DND-41 (cell line): ENCODE data around the gene DLGAP1.

Experiments
- ATAC-seq: fragments of 200-7000 bp; cut with Tn5 transposase; 3 replicates; pipeline ENCODE4 v1.9.1; 2021; ENCODE audit warnings: low read depth; ENCODE audit not compliant: insufficient read depth
- DNase-seq: peaks from one replicate; pipeline ENCODE4 v3.0.0-alpha.2; 2020
- H2AFZ ChIP-seq: 2 replicates; pipeline ENCODE4 v1.6.0; 2012; ENCODE audit warnings: low read depth, low read length
- H3K27ac ChIP-seq: 2 replicates; pipeline ENCODE4 v1.5.1; 2012; ENCODE audit warnings: low read length, inconsistent platforms
- H3K27me3 ChIP-seq: fragments of 200-600 bp; sonication (generic); 2 replicates; pipeline ENCODE4 v1.6.0; 2012; ENCODE audit warnings: low read length, mild to moderate bottlenecking, inconsistent platforms; ENCODE audit not compliant: insufficient read depth, poor library complexity
- H3K36me3 ChIP-seq: 2 replicates; pipeline ENCODE4 v1.5.1; 2012; ENCODE audit warnings: low read length, inconsistent platforms; ENCODE audit not compliant: insufficient read depth
- H3K4me1 ChIP-seq: 2 replicates; pipeline ENCODE4 v1.5.1; 2012; ENCODE audit warnings: mild to moderate bottlenecking, low read length; ENCODE audit not compliant: insufficient read depth
- H3K4me2 ChIP-seq: 2 replicates; pipeline ENCODE4 v1.6.0; 2012; ENCODE audit warnings: mild to moderate bottlenecking, moderate library complexity, low read length, inconsistent platforms; ENCODE audit not compliant: insufficient read depth
- H3K4me3 ChIP-seq, 2 experiments: fragments of 200-600 bp in 1 of 2; shearing (Covaris generic) in 1 of 2; 2 replicates each; pipeline ENCODE4 v1.5.1; 2012 to 2016; ENCODE audit warnings: inconsistent platforms in 2 of 2, low read length in 2 of 2, mild to moderate bottlenecking in 2 of 2, low read depth in 1 of 2, moderate library complexity in 1 of 2
- H3K79me2 ChIP-seq: 2 replicates; pipeline ENCODE4 v1.6.0; 2012; ENCODE audit warnings: low read length, inconsistent platforms; ENCODE audit not compliant: insufficient read depth
- H3K9ac ChIP-seq: 2 replicates; pipeline ENCODE4 v1.6.0; 2012; ENCODE audit warnings: low read depth, mild to moderate bottlenecking, inconsistent platforms, low read length, moderate library complexity
- H3K9me3 ChIP-seq: 2 replicates; pipeline ENCODE4 v1.5.1; 2012; ENCODE audit warnings: low read length, moderate library complexity, mild to moderate bottlenecking, inconsistent platforms; ENCODE audit not compliant: insufficient read depth, severe bottlenecking
- H4K20me1 ChIP-seq: 2 replicates; pipeline ENCODE4 v1.6.0; 2012; ENCODE audit warnings: low read length; ENCODE audit not compliant: insufficient read depth
- EZH2 ChIP-seq: IDR thresholded peaks from 3 replicates; pipeline ENCODE4 v1.6.1; 2012; ENCODE audit warnings: borderline replicate concordance, low read depth, mild to moderate bottlenecking, moderate library complexity, low read length, inconsistent platforms; ENCODE audit not compliant: severe bottlenecking
- TF ChIP-seq, protein P1 (sequence below): IDR thresholded peaks from 2 replicates; pipeline ENCODE4 v1.5.1; 2012; ENCODE audit warnings: borderline replicate concordance, low read length, moderate library complexity, mild to moderate bottlenecking; ENCODE audit not compliant: poor library complexity, severe bottlenecking; ENCODE audit errors: extremely low read depth

Gene DLGAP1

DNA sequence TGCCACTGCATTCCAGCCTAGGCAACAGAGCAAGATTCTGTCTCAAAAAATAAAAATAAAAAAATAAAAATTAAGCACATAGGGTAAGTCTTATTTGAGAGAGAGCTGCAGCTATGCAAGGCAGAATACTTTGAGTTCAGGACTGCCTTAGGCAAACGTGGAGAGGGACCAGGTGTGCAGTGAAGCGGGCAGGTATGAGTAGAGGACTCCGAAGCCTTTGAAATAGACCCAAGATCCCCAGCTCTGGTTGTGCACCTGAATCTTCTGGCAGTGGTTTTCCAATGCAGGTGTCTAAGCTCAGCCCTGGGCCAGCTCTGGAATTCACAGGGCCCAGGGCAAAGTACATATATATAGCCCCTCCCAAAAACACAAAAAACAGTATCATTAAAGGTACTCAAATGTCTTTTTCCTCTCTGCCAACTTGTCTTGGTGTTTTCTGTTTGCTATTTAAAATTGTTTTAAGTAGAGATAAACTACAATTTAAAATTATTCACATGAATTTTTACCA is 983.9 kb downstream of the DLGAP1 start:
- TF ChIP-seq, protein P1, sequence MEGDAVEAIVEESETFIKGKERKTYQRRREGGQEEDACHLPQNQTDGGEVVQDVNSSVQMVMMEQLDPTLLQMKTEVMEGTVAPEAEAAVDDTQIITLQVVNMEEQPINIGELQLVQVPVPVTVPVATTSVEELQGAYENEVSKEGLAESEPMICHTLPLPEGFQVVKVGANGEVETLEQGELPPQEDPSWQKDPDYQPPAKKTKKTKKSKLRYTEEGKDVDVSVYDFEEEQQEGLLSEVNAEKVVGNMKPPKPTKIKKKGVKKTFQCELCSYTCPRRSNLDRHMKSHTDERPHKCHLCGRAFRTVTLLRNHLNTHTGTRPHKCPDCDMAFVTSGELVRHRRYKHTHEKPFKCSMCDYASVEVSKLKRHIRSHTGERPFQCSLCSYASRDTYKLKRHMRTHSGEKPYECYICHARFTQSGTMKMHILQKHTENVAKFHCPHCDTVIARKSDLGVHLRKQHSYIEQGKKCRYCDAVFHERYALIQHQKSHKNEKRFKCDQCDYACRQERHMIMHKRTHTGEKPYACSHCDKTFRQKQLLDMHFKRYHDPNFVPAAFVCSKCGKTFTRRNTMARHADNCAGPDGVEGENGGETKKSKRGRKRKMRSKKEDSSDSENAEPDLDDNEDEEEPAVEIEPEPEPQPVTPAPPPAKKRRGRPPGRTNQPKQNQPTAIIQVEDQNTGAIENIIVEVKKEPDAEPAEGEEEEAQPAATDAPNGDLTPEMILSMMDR: no peak
- TF ChIP-seq EZH2: no peak
- no peaks in the 10 kb centered on the region for H3K36me3 ChIP-seq
- H3K79me2 ChIP-seq: no peaks in the 10 kb centered on the region
- no peaks in the 10 kb centered on the region for H3K27me3 ChIP-seq
- no peak overlapping the region for H3K9ac ChIP-seq
- no peak overlapping the region for H3K4me3 ChIP-seq
- ATAC-seq (no peak), DNase-seq (no peak)
- H3K4me1 ChIP-seq: 0 out of 2 replicates have a peak, but pooled peaks cover under 1% of the 10 kb centered on the region
- no peaks in the 10 kb centered on the region for H4K20me1 ChIP-seq
- H2AFZ ChIP-seq: no peak overlapping the region
- no peaks in the 10 kb centered on the region for H3K9me3 ChIP-seq
- no peak overlapping the region for H3K4me2 ChIP-seq
- no peak overlapping the region for H3K27ac ChIP-seq

DNA sequence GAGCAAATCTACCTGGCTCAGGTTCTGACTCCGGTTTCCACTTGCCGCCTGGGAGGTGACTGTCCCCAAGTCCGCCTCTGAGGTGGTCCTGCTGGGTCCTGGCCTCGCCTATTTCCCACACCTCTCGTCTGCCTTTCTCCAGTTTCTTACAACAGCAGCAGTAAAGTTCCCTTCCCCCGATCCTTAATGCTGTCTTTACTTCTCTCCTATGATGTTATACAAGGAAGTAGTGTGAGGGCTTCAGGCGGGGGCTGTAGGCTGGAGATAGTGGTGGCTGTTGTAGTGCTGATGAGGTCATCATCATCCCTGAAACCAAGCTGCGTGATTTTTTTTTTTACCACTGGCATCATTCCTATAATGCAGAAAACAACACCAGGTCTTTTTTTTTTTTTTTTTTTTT is 986.3 kb downstream of the DLGAP1 start:
- Histone ChIP-seq H3K36me3 (no peaks in the 10 kb centered on the region), H4K20me1 (no peaks in the 10 kb centered on the region), H3K4me1 (0 out of 2 replicates have a peak, but pooled peaks cover 3% of the 10 kb centered on the region), H3K4me3 (no peak overlapping the region), H3K27ac (no peak overlapping the region), H3K27me3 (no peaks in the 10 kb centered on the region), H3K79me2 (no peaks in the 10 kb centered on the region), H3K4me2 (no peak overlapping the region), H3K9ac (no peak overlapping the region), H2AFZ (no peak overlapping the region), H3K9me3 (no peaks in the 10 kb centered on the region)
- ATAC-seq (no peak), DNase-seq (no peak)
- TF ChIP-seq, protein P1: no peak
- TF ChIP-seq EZH2: no peak

DNA sequence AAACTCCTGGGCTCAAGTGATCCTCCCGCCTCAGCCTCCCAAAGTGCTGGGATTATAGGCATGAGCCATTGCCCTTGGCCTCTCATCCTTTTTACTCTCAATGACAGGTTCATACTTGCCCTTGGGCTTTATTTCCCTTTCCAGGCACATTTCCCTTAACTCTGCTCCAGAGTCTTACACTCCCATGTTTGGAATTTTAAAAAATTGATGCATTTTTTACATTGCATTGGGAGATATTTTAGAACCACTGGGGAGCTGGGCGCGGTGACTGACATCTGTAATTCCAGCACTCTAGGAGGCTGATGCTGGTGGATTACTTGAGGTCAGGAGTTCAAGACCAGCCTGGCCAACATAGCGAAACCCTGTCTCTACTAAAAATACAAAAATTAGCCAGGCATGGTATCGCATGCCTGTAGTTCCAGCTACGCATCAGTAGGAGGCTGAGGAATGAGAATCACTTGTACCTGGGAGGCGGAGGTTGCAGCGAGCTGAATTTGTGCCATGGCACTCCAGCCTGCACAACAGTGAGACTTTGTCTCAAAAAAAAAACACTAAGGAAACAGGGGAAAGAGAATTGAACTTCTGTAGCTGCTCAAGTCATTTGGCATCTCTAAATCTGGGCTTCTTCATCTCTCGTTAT is 986.9 kb downstream of the DLGAP1 start:
- no peaks in the 10 kb centered on the region for H4K20me1 ChIP-seq
- no peak overlapping the region for H3K4me2 ChIP-seq
- DNase-seq (no peak), ATAC-seq (no peak)
- no peaks in the 10 kb centered on the region for H3K79me2 ChIP-seq
- H3K4me1 ChIP-seq: 0 out of 2 replicates have a peak, but pooled peaks cover 3% of the 10 kb centered on the region
- no peak overlapping the region for H2AFZ ChIP-seq
- no peak overlapping the region for H3K9ac ChIP-seq
- no peaks in the 10 kb centered on the region for H3K36me3 ChIP-seq
- H3K4me3 ChIP-seq: no peak overlapping the region
- no peak overlapping the region for H3K27ac ChIP-seq
- no peaks in the 10 kb centered on the region for H3K27me3 ChIP-seq
- TF ChIP-seq, protein P1: peak; percentile 17
- no peak for TF ChIP-seq EZH2
- no peaks in the 10 kb centered on the region for H3K9me3 ChIP-seq
